ENCODE data around the gene ADAMTS20.
A peak's percentile ranks its signal among the peaks of the same experiment; 100 is the strongest.
"Not testable (repeated sequence)": the region's sequence is repeated elsewhere in the genome, so short reads cannot be mapped to it uniquely, and the experiment has no call there.

Gene ADAMTS20

GRCh38 chr12:43544703-43545102 is 7.3 kb downstream of the ADAMTS20 start:
- DNase-seq (ENCODE audit: low read depth), result no peak
- H3K4me3 ChIP-seq (ENCODE audit: low read depth, low read length), result no peak overlapping the region
- no peak for TF ChIP-seq MAX (IDR thresholded peaks at IDR 0.05; ENCODE audit: low read depth, low read length)
- TF ChIP-seq CTCF (IDR thresholded peaks at IDR 0.05; ENCODE audit: low read depth, low read length), result no peak
- no peak for TF ChIP-seq POLR2A (IDR thresholded peaks at IDR 0.05; ENCODE audit: extremely low read depth, insufficient read length)
- TF ChIP-seq MYC (IDR thresholded peaks at IDR 0.05; ENCODE audit: low read depth, low read length), result no peak

GRCh38 chr12:43540470-43540869 is 11.5 kb downstream of the ADAMTS20 start:
- DNase-seq (ENCODE audit: low read depth), result no peak
- TF ChIP-seq POLR2A (IDR thresholded peaks at IDR 0.05; ENCODE audit: extremely low read depth, insufficient read length), result no peak
- no peak for TF ChIP-seq MYC (IDR thresholded peaks at IDR 0.05; ENCODE audit: low read depth, low read length)
- TF ChIP-seq CTCF (IDR thresholded peaks at IDR 0.05; ENCODE audit: low read depth, low read length), result no peak
- no peak overlapping the region for H3K4me3 ChIP-seq (ENCODE audit: low read depth, low read length)

GRCh38 chr12:43537675-43538074 is 14.3 kb downstream of the ADAMTS20 start:
- DNase-seq (ENCODE audit: low read depth); H3K4me3 ChIP-seq (ENCODE audit: low read depth, low read length): not testable (repeated sequence)

- TF ChIP-seq CTCF (IDR thresholded peaks at IDR 0.05; ENCODE audit: low read depth, low read length), result no peak
- TF ChIP-seq MYC (IDR thresholded peaks at IDR 0.05; ENCODE audit: low read depth, low read length), result no peak
- no peak for TF ChIP-seq MAX (IDR thresholded peaks at IDR 0.05; ENCODE audit: low read depth, low read length)
- TF ChIP-seq POLR2A (IDR thresholded peaks at IDR 0.05; ENCODE audit: extremely low read depth, insufficient read length), result no peak
- no peak overlapping the region for H3K4me3 ChIP-seq (ENCODE audit: low read depth, low read length)
- no peak for DNase-seq (ENCODE audit: low read depth)
Observed at GRCh38 chr12:43516045-43516444, 36.0 kb downstream of the ADAMTS20 start.

GRCh38 chr12:43501703-43502102 is 50.3 kb downstream of the ADAMTS20 start:
- no peak for TF ChIP-seq MAX (IDR thresholded peaks at IDR 0.05; ENCODE audit: low read depth, low read length)
- TF ChIP-seq CTCF (IDR thresholded peaks at IDR 0.05; ENCODE audit: low read depth, low read length), result peak; percentile 31
- DNase-seq (ENCODE audit: low read depth), result peak; percentile 48
- no peak overlapping the region for H3K4me3 ChIP-seq (ENCODE audit: low read depth, low read length)

- no peak overlapping the region for H3K4me3 ChIP-seq (ENCODE audit: low read depth, low read length)
- no peak for TF ChIP-seq MAX (IDR thresholded peaks at IDR 0.05; ENCODE audit: low read depth, low read length)
- no peak for TF ChIP-seq MYC (IDR thresholded peaks at IDR 0.05; ENCODE audit: low read depth, low read length)
- TF ChIP-seq POLR2A (IDR thresholded peaks at IDR 0.05; ENCODE audit: extremely low read depth, insufficient read length), result no peak
- no peak for DNase-seq (ENCODE audit: low read depth)
Observed at GRCh38 chr12:43493261-43493797, 58.7 kb downstream of the ADAMTS20 start.

GRCh38 chr12:43482311-43483085 is 69.5 kb downstream of the ADAMTS20 start:
- peak overlapping the region; percentile 64 for H3K4me3 ChIP-seq (ENCODE audit: low read depth, low read length)
- DNase-seq (ENCODE audit: low read depth), result peak; percentile 96
- peak; percentile 74 for TF ChIP-seq MYC (IDR thresholded peaks at IDR 0.05; ENCODE audit: low read depth, low read length)
- no peak for TF ChIP-seq CTCF (IDR thresholded peaks at IDR 0.05; ENCODE audit: low read depth, low read length)
- TF ChIP-seq MAX (IDR thresholded peaks at IDR 0.05; ENCODE audit: low read depth, low read length), result peak; percentile 32; the same call in 1 of the 2 replicates
- no peak for TF ChIP-seq POLR2A (IDR thresholded peaks at IDR 0.05; ENCODE audit: extremely low read depth, insufficient read length)
